ENCODE data around the gene GIPC3. TPM values are rescaled to one million over a fixed set of nuclear protein-coding genes. Genes with fewer than 3 reads are reported as not detected.

Gene GIPC3
- total and polyA plus RNA-seq, 5 donors = 0.89 to 2.1 (median 1.2) TPM

DNA sequence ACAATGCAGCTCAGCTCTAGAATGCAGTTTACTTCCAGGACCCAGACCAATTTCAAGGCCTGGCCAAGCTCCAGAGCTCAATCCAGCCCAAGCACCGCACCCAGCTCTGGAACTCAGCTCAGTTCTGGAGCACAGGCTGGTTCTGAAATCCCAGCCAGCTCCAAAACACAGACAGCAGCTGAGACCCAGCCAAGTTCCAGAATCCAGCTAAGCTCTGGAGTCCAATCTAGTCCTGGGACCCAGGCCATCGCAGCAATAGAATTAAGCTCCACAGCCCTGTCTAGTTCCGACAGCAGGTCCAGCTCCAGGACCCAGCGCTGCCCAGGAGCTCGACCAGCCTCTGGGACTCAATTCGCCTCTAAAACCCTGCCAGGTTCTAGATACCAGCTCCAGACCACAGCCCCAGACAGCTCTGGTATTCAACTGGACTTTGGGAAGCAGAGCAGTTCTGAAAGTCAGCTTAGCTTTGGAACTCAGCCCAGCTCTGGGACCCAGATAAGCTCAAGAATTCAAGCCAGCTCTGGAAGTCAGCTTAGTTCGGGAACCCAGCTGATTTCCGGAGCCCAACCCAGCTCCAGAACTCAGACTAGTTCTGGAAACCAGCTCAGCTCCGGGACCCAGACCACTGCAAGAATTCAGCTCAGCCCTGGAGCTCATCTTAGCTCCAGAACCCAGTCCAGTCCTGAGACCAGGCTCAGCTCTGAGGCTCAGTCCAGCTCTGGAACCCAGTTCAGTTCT, 6.8 kb downstream of the GIPC3 start:
- WGBS = 67% methylated on average over 9 of the region's 9 CpGs
- ATAC-seq = peak; percentile 68 to 71
- no peak for DNase-seq
- intact Hi-C loops (cut with DNase I) = no loop called here
- no peaks in the 10 kb centered on the region for H3K27me3 ChIP-seq (ENCODE audit: control insufficient read depth, insufficient read depth)
- H3K4me1 ChIP-seq (ENCODE audit: control insufficient read depth, insufficient read depth, low read length) = no peaks in the 10 kb centered on the region
- no peak overlapping the region for H3K4me3 ChIP-seq (ENCODE audit: low read length)
- H3K27ac ChIP-seq (ENCODE audit: low read length) = no peak overlapping the region
- H3K9me3 ChIP-seq (ENCODE audit: control insufficient read depth, low read length) = no peaks in the 10 kb centered on the region

- WGBS = 45% methylated on average over 11 of the region's 11 CpGs
- no peak overlapping the region for H3K27ac ChIP-seq (ENCODE audit: low read length)
These were observed 7.9 kb downstream of the GIPC3 start for GRCh38 chr19:3593156-3593555.

GRCh38 chr19:3595521-3596061, 10.3 kb downstream of the GIPC3 start:
- 80% methylated on average over 34 of the region's 34 CpGs for WGBS
- intact Hi-C loops (cut with DNase I) = no loop called here
- H3K4me1 ChIP-seq (ENCODE audit: control insufficient read depth, insufficient read depth, low read length) = no peaks in the 10 kb centered on the region
- DNase-seq (peak in 1 of 3 donors; percentile 49), ATAC-seq (no peak)
- H3K27me3 ChIP-seq (ENCODE audit: control insufficient read depth, insufficient read depth) = no peaks in the 10 kb centered on the region
- no peak overlapping the region for H3K27ac ChIP-seq (ENCODE audit: low read length)
- no peak overlapping the region for H3K4me3 ChIP-seq (ENCODE audit: low read length)
- H3K9me3 ChIP-seq (ENCODE audit: control insufficient read depth, low read length) = no peaks in the 10 kb centered on the region

More at GRCh38 chr19:3593156-3593555, 7.9 kb downstream of the GIPC3 start:
- DNase-seq (peak in 1 of 3 donors; percentile 33), ATAC-seq (peak in 1 of 2 donors; percentile 32)
- no peaks in the 10 kb centered on the region for H3K27me3 ChIP-seq (ENCODE audit: control insufficient read depth, insufficient read depth)
- no peaks in the 10 kb centered on the region for H3K4me1 ChIP-seq (ENCODE audit: control insufficient read depth, insufficient read depth, low read length)
- H3K4me3 ChIP-seq (ENCODE audit: low read length) = no peak overlapping the region
- H3K9me3 ChIP-seq (ENCODE audit: control insufficient read depth, low read length) = no peaks in the 10 kb centered on the region
- intact Hi-C loops (cut with DNase I) = no loop called here

GRCh38 chr19:3599776-3600187, 14.5 kb downstream of the GIPC3 start:
- intact Hi-C loops (cut with DNase I) = no loop called here
- peak in 1 of 3 donors; percentile 53 for DNase-seq

DNA sequence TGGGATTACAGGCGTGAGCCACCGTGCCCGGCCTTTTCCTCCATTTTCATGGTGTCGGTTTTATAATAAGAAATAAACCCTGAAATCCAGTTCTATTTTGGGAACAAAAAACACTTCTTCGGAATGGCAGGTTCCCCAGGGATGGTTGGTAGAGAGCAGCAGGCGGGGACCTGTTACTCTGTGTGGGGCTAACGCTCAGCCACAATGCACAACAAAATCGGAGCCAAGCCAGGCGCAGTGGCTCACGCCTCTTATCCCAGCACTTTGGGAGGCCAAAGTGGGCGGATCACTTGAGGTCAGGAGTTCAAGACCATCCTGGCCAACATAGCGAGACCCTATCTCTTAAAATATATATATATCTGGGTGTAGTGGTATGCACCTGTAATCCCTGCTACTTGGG, 15.7 kb downstream of the GIPC3 start:
- WGBS = 78% methylated on average over 12 of the region's 12 CpGs
- no peaks in the 10 kb centered on the region for H3K27me3 ChIP-seq (ENCODE audit: control insufficient read depth, insufficient read depth)
- H3K4me1 ChIP-seq (ENCODE audit: control insufficient read depth, insufficient read depth, low read length) = no peaks in the 10 kb centered on the region
- H3K4me3 ChIP-seq (ENCODE audit: low read length) = no peak overlapping the region
- DNase-seq (no peak), ATAC-seq (no peak)
- no peaks in the 10 kb centered on the region for H3K9me3 ChIP-seq (ENCODE audit: control insufficient read depth, low read length)
- H3K27ac ChIP-seq (ENCODE audit: low read length) = no peak overlapping the region
- intact Hi-C loops (cut with DNase I) = no loop called here

More at GRCh38 chr19:3599776-3600187, 14.5 kb downstream of the GIPC3 start:
- H3K27ac ChIP-seq (ENCODE audit: low read length) = no peak overlapping the region
- 90% methylated on average over 28 of the region's 28 CpGs for WGBS
- no peaks in the 10 kb centered on the region for H3K27me3 ChIP-seq (ENCODE audit: control insufficient read depth, insufficient read depth)
- H3K9me3 ChIP-seq (ENCODE audit: control insufficient read depth, low read length) = no peaks in the 10 kb centered on the region
- peak in 1 of 2 donors; percentile 13 for ATAC-seq
- H3K4me1 ChIP-seq (ENCODE audit: control insufficient read depth, insufficient read depth, low read length) = no peaks in the 10 kb centered on the region
- no peak overlapping the region for H3K4me3 ChIP-seq (ENCODE audit: low read length)

GRCh38 chr19:3603121-3603811, 18.0 kb downstream of the GIPC3 start:
- H3K9me3 ChIP-seq (ENCODE audit: control insufficient read depth, low read length) = no peaks in the 10 kb centered on the region
- WGBS = 64% methylated on average over 23 of the region's 23 CpGs
- H3K27me3 ChIP-seq (ENCODE audit: control insufficient read depth, insufficient read depth) = no peaks in the 10 kb centered on the region
- no peak overlapping the region for H3K27ac ChIP-seq (ENCODE audit: low read length)
- intact Hi-C loops (cut with DNase I) = no loop called here
- no peak overlapping the region for H3K4me3 ChIP-seq (ENCODE audit: low read length)
- DNase-seq (peak in 1 of 3 donors; percentile 53), ATAC-seq (no peak)
- H3K4me1 ChIP-seq (ENCODE audit: control insufficient read depth, insufficient read depth, low read length) = peaks cover 3% of the 10 kb centered on the region

- DNase-seq = peak in 1 of 3 donors; percentile 33
- intact Hi-C loops (cut with DNase I) = no loop called here
- Histone ChIP-seq H3K27me3 (ENCODE audit: control insufficient read depth, insufficient read depth) (no peaks in the 10 kb centered on the region), H3K4me3 (ENCODE audit: low read length) (no peak overlapping the region), H3K4me1 (ENCODE audit: control insufficient read depth, insufficient read depth, low read length) (peaks cover 3% of the 10 kb centered on the region), H3K27ac (ENCODE audit: low read length) (no peak overlapping the region), H3K9me3 (ENCODE audit: control insufficient read depth, low read length) (no peaks in the 10 kb centered on the region)
- ATAC-seq = no peak
- WGBS = 75% methylated on average over 27 of the region's 27 CpGs
These were observed 19.1 kb downstream of the GIPC3 start for GRCh38 chr19:3604227-3604986.

- WGBS = 47% methylated on average over 11 of the region's 11 CpGs
- Histone ChIP-seq H3K27me3 (ENCODE audit: control insufficient read depth, insufficient read depth) (no peaks in the 10 kb centered on the region), H3K9me3 (ENCODE audit: control insufficient read depth, low read length) (no peaks in the 10 kb centered on the region), H3K4me1 (ENCODE audit: control insufficient read depth, insufficient read depth, low read length) (peaks cover 3% of the 10 kb centered on the region), H3K4me3 (ENCODE audit: low read length) (peak overlapping the region; percentile 1), H3K27ac (ENCODE audit: low read length) (no peak overlapping the region)
- peak in 1 of 3 donors; percentile 50 for DNase-seq
- intact Hi-C loops (cut with DNase I) = no loop called here
- ATAC-seq = no peak
These were observed 19.7 kb downstream of the GIPC3 start for GRCh38 chr19:3604987-3605343.

- intact Hi-C loops (cut with DNase I) = no loop called here
These were observed 20.1 kb downstream of the GIPC3 start for GRCh38 chr19:3605361-3605760.

GRCh38 chr19:3605770-3606169, 20.5 kb downstream of the GIPC3 start:
- Histone ChIP-seq H3K27ac (ENCODE audit: low read length) (peak overlapping the region; percentile 2), H3K4me1 (ENCODE audit: control insufficient read depth, insufficient read depth, low read length) (peaks cover 3% of the 10 kb centered on the region), H3K9me3 (ENCODE audit: control insufficient read depth, low read length) (no peaks in the 10 kb centered on the region), H3K27me3 (ENCODE audit: control insufficient read depth, insufficient read depth) (no peaks in the 10 kb centered on the region), H3K4me3 (ENCODE audit: low read length) (peak overlapping the region; percentile 71)
- WGBS = 39% methylated on average over 5 of the region's 5 CpGs
- ATAC-seq (no peak), DNase-seq (no peak)
- intact Hi-C loops (cut with DNase I) = no loop called here

More at GRCh38 chr19:3605361-3605760, 20.1 kb downstream of the GIPC3 start:
- Histone ChIP-seq H3K4me3 (ENCODE audit: low read length) (peak overlapping the region; percentile 1), H3K4me1 (ENCODE audit: control insufficient read depth, insufficient read depth, low read length) (peaks cover 3% of the 10 kb centered on the region), H3K27me3 (ENCODE audit: control insufficient read depth, insufficient read depth) (no peaks in the 10 kb centered on the region), H3K27ac (ENCODE audit: low read length) (no peak overlapping the region), H3K9me3 (ENCODE audit: control insufficient read depth, low read length) (no peaks in the 10 kb centered on the region)
- DNase-seq (no peak), ATAC-seq (no peak)
- WGBS = 56% methylated on average over 3 of the region's 3 CpGs

Measured in right cardiac atrium (tissue), 5 donors.